Activated naive CD8-positive, alpha-beta T cell treated with anti-CD3 and anti-CD28 coated beads, Interleukin-2, amount 50 U/mL, for 24 hours (primary cell): ENCODE data around the gene MID1.
"Not testable (repeated sequence)": the region's sequence is repeated elsewhere in the genome, so short reads cannot be mapped to it uniquely, and the experiment has no call there.

Source experiments
- ATAC-seq: fragments of 150-1000 bp; cut with Tn5 transposase; one replicate; pipeline ENCODE4 v1.10.0; 2021
- DNase-seq: peaks from one replicate; pipeline ENCODE4 v3.0.0; 2021
- H3K27ac Mint-ChIP-seq: one replicate; pipeline ENCODE4 v1.8.0; 2021; ENCODE audit warnings: mild to moderate bottlenecking, mixed read lengths
- H3K27me3 Mint-ChIP-seq: one replicate; pipeline ENCODE4 v1.8.0; 2021; ENCODE audit warnings: mixed read lengths
- H3K36me3 Mint-ChIP-seq: one replicate; pipeline ENCODE4 v1.8.0; 2021; ENCODE audit warnings: low read depth, mixed read lengths
- H3K4me1 Mint-ChIP-seq: one replicate; pipeline ENCODE4 v1.8.0; 2021; ENCODE audit warnings: mixed read lengths
- H3K4me3 Mint-ChIP-seq: one replicate; pipeline ENCODE4 v1.8.0; 2021; ENCODE audit warnings: mild to moderate bottlenecking, moderate library complexity, mixed read lengths
- H3K9me3 Mint-ChIP-seq: one replicate; pipeline ENCODE4 v1.8.0; 2021; ENCODE audit warnings: mixed read lengths

MID1 gene

DNA sequence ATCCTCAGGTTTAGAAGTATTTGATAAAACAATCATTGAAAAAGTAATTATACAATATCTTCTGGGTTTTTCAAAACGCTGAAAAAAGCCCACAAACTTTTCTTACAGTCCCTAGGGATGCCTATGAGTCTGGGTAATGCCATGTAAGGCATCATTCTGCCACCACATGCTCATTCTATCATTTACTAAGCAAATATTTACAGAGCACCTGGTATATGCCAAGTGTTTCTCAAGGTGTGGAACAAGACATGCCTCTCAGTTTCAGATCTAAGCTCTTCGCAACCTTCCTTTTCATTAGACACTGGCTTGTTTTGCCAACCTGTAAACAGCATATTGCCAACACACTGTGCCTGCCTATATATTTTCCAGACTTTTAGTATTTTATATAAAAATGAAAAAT, 17.7 kb downstream of the MID1 start:
- H3K9me3 Mint-ChIP-seq: no peaks in the 10 kb centered on the region
- H3K27me3 Mint-ChIP-seq: no peaks in the 10 kb centered on the region
- no peak overlapping the region for H3K27ac Mint-ChIP-seq
- H3K4me3 Mint-ChIP-seq: no peak overlapping the region
- H3K4me1 Mint-ChIP-seq: no peaks in the 10 kb centered on the region
- H3K36me3 Mint-ChIP-seq: no peaks in the 10 kb centered on the region
- no peak for DNase-seq
- no peak for ATAC-seq

DNA sequence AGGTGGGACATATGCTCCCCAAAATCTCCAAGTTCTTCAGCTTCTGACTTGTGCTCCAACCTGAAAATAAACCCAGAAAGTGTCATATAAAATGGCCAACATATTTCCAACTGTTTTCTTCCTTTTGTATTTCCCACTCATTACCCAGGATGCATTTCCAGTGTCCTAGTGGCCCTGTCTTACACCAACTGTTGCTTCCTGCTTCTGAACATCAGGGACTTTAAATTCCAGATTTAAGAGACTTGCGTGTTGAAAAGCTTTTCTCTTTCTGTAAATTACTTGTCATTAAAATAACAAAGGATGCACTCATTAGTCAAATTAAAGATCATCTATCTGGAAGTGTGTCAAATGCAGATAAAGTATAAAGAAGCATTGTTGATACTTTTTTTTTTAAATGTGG, 19.9 kb downstream of the MID1 start:
- no peak overlapping the region for H3K27ac Mint-ChIP-seq
- ATAC-seq (no peak), DNase-seq (no peak)
- H3K27me3 Mint-ChIP-seq: no peaks in the 10 kb centered on the region
- H3K36me3 Mint-ChIP-seq: no peaks in the 10 kb centered on the region
- H3K9me3 Mint-ChIP-seq: no peaks in the 10 kb centered on the region
- no peak overlapping the region for H3K4me3 Mint-ChIP-seq
- H3K4me1 Mint-ChIP-seq: no peaks in the 10 kb centered on the region

DNA sequence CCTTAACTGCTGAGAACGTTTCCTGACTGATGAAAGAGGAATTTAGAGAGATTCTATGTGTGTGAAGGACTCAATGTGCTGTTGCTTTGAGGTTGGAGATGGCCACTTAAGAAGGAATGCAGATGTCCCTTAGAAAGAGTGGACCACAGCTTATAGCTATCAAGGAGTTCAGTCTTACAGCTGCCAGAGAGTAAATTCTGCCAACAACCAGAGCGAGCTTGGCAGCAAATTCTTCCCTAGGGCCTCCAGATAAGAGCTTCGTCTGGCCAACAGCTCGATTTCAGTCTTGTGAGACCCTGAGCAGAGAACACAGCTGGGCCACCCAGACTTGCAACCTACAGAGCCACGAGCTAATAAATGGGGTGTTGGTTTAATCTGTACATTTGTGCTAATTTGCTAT, 21.8 kb downstream of the MID1 start:
- H3K36me3 Mint-ChIP-seq: no peaks in the 10 kb centered on the region
- DNase-seq (no peak), ATAC-seq (no peak)
- no peak overlapping the region for H3K27ac Mint-ChIP-seq
- no peak overlapping the region for H3K4me3 Mint-ChIP-seq
- H3K9me3 Mint-ChIP-seq: no peaks in the 10 kb centered on the region
- H3K27me3 Mint-ChIP-seq: no peaks in the 10 kb centered on the region
- H3K4me1 Mint-ChIP-seq: no peaks in the 10 kb centered on the region

DNA sequence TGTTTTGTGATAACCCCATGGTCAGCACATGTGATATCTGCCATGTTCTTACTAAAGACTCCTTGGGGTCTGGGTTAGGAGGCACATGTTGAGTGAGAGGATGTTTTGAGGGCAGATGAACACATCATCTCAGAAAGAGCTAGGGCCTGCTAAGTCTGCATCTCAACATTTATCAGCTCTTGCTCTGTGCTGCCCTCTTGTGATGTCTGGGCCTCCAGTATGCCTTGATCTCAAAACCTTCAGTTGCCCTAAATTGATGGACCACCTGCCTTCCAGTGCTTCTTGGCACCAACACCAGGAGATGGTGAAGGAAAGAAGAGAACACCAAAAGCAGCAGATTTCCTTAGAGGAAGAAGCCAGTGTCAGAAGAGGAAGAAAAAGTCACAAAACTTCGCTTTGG, 22.5 kb downstream of the MID1 start:
- H3K27ac Mint-ChIP-seq: no peak overlapping the region
- no peaks in the 10 kb centered on the region for H3K9me3 Mint-ChIP-seq
- no peaks in the 10 kb centered on the region for H3K27me3 Mint-ChIP-seq
- H3K36me3 Mint-ChIP-seq: no peaks in the 10 kb centered on the region
- DNase-seq: no peak
- H3K4me1 Mint-ChIP-seq: no peaks in the 10 kb centered on the region
- no peak for ATAC-seq
- no peak overlapping the region for H3K4me3 Mint-ChIP-seq

DNA sequence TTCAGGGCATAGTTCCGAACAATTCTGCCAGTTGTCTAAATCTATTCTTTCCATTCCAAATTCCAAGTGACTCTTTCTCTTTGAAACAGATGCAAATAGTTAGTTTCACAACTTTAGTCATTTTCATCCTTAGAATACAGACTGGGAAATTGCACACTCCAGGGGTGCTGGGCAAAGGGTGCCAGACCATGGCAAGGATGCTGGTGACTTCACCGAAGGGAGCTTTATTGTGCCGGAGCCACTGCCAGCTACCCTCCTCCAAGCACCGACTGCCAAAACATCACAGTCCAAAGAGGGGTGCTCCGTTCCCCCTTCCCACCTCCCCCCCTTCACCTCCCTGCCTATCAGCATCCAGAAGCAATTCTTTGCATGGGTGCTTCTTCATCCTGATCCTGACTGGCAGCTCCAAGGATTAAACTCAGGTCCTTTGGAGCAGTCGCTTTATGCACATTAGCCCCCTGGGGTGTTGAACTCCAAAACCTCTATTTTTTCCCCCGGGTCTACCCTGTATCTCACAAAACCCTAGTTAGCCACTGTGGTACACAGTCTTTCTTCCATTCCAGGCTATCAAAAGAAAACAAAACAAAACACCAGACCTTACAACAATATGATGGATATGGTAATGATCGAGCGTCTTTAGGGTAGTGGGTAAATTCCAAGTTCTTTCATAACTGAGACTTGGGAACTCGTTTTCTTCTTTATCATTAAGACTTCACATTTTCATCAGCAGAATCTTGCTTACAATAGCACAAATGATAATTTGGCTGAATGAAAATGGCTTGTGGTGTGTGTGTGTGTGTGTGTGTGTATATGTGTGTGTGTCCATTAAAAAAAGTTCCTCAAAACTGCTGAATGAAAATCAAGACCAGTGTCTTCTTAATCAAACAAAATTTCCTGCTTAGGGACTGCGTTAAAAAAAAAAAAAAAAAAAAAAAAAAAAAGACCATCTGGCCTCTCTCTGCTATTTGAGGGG, 28.7 kb downstream of the MID1 start:
- ATAC-seq: no peak

DNA sequence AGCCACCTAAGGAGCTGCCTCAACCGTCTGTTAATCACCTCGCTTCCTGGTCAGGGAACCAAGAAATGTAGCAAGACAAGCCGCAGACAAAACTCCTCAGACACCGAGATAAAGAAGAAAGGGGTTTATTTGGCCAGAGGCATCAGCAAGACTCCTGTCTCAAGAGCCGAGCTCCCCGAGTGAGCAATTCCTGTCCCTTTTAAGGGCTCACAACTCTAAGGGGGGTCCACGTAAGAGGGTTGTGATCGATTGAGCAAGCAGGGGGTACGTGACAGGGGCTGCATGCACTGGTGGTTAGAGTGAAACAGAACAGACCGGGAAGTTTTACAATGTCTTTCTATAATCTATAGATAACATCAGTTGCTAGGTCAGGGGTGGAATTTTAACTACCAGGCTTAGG, 30.6 kb downstream of the MID1 start:
- H3K27ac Mint-ChIP-seq, H3K4me1 Mint-ChIP-seq, ATAC-seq, H3K4me3 Mint-ChIP-seq, H3K9me3 Mint-ChIP-seq, H3K36me3 Mint-ChIP-seq, H3K27me3 Mint-ChIP-seq, DNase-seq: not testable (repeated sequence)

More for the DNA sequence above, 28.7 kb downstream of the MID1 start:
- no peak for DNase-seq
- no peaks in the 10 kb centered on the region for H3K4me1 Mint-ChIP-seq
- no peaks in the 10 kb centered on the region for H3K27me3 Mint-ChIP-seq
- no peaks in the 10 kb centered on the region for H3K36me3 Mint-ChIP-seq
- no peaks in the 10 kb centered on the region for H3K9me3 Mint-ChIP-seq
- H3K4me3 Mint-ChIP-seq: no peak overlapping the region
- no peak overlapping the region for H3K27ac Mint-ChIP-seq

DNA sequence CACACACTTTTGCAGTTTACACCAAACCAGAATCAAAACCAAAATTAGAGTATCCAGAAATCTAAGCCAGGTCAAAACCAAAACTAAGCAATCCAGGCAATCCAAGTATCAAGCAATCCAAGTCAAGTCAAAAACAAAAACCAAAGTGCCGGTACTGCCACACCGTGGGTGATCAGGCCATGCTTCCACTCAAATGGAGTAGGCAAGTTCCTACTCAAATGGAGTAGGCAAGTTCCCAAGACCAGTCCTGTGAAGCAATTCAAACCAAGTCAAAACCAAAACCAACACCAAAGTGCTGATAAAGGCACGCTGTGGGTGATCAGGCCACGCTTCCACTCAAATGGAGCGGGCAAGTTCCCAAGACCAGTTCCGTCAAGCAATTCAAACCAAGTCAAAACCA, 31.3 kb downstream of the MID1 start:
- Mint-ChIP-seq H3K9me3 (peaks cover 3% of the 10 kb centered on the region), H3K36me3 (no peaks in the 10 kb centered on the region), H3K4me1 (no peaks in the 10 kb centered on the region), H3K27ac (no peak overlapping the region), H3K27me3 (no peaks in the 10 kb centered on the region), H3K4me3 (no peak overlapping the region)
- ATAC-seq (no peak), DNase-seq (no peak)

DNA sequence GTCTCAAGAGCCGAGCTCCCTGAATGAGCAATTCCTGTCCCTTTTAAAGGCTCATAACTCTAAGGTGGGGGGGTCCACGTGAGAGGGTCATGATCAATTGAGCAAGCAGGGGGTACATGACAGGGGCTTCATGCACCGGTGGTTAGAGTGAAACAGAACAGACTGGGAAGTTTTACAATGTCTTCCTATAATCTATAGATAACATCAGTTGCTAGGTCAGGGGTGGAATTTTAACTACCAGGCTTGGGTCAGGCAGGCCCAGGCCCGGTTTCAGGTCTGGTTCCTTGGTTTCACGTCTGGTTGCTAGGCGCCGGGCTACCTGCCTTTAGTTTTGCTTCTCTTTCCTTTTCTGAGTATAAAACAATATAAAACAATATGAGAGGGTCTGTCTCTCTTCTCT, 35.5 kb downstream of the MID1 start:
- not testable (repeated sequence) for H3K4me3 Mint-ChIP-seq, H3K4me1 Mint-ChIP-seq, H3K27me3 Mint-ChIP-seq, H3K36me3 Mint-ChIP-seq, H3K9me3 Mint-ChIP-seq, ATAC-seq, H3K27ac Mint-ChIP-seq, DNase-seq

DNA sequence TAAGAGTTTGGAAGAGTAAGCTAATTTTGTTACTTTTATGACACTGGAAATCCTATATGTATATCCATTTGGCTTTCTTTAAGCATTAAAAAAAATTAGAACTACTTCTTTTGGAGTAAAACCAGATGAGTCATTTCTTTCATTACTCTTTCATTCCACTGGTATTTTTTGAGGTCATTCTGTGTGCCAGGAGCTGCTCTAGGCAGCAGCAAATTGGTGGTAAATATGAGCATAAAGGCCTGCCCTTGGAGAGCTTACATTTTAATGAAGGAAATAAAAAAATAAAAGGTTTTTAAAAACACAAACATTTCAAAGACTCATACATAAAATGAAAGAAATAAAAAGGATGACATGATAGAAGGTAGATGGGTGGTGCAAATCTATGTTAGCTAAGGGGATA, 37.4 kb downstream of the MID1 start:
- H3K27ac Mint-ChIP-seq: no peak overlapping the region
- ATAC-seq (no peak), DNase-seq (no peak)
- H3K36me3 Mint-ChIP-seq: no peaks in the 10 kb centered on the region
- H3K27me3 Mint-ChIP-seq: no peaks in the 10 kb centered on the region
- H3K9me3 Mint-ChIP-seq: peaks cover 3% of the 10 kb centered on the region
- H3K4me3 Mint-ChIP-seq: no peak overlapping the region
- no peaks in the 10 kb centered on the region for H3K4me1 Mint-ChIP-seq

DNA sequence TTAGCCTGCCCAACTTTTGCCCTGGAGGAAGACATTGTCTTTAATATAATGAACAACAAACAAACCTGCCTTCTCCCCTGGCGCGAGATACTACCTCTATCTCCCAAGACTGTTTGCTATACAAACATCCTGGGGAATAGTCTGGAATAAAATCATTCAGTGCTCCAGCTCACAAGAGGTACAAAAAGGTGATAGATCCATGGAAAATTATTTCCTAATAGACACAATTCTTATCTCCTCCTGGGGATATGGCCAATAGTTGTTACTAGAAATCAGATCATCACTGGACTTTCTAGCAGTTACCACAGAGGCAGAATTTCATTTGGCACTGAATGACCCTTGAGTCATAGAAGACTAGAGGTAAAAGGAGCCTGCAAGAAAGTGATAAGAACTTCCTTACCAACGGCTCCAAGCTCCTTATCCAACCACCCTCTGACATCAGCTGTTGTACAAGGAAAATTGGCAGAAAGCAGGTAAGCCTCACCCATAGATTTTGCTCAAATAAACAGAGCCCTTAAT, 38.1 kb downstream of the MID1 start:
- ATAC-seq (no peak), DNase-seq (no peak)
- H3K36me3 Mint-ChIP-seq: no peaks in the 10 kb centered on the region
- H3K27ac Mint-ChIP-seq: no peak overlapping the region
- no peaks in the 10 kb centered on the region for H3K4me1 Mint-ChIP-seq
- H3K27me3 Mint-ChIP-seq: no peaks in the 10 kb centered on the region
- H3K4me3 Mint-ChIP-seq: no peak overlapping the region
- H3K9me3 Mint-ChIP-seq: peaks cover 3% of the 10 kb centered on the region

DNA sequence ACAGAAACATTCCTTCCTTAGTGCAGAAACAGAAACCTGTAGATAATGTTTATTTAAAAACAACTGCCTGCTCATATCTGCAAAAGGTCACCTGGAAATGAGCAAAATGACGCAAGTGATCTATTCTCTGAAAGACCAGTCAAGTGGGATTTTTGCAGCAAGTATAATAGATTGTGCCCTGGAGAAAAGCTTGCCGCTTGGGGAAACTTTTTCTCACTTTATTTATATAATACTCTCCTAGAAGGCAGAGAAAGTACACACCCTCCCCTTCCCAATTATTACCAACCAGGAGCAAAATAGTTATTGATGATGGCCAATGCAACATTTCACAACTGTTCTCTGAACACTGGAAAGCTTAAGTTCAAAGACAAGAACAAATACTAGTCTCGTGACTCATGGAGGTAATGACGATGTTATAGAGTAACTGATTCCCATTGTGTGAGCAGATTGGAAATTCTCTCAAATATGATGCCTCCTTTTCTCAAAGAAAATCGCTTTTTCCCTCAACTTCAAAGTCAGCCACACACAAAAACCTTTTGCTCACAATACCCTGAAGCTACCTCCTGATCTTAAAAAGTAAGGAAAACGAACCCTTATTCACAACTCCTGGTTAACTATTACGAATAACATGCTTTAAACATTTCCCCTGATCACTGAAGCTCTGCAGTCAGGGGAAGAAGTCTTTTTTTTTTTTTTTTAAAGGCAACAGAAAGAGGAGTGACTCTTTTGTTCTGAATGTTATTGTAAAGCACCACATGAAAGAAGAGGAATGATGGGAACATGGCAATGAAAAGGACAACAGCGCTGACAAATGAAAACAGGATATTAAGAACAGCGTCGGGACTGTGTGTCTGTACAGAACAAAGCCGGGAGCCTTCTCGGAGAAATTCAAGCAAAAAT, 41.0 kb downstream of the MID1 start:
- Mint-ChIP-seq H3K4me1 (no peaks in the 10 kb centered on the region), H3K27ac (no peak overlapping the region), H3K27me3 (no peaks in the 10 kb centered on the region), H3K9me3 (no peaks in the 10 kb centered on the region), H3K36me3 (no peaks in the 10 kb centered on the region), H3K4me3 (no peak overlapping the region)
- DNase-seq (no peak), ATAC-seq (no peak)

DNA sequence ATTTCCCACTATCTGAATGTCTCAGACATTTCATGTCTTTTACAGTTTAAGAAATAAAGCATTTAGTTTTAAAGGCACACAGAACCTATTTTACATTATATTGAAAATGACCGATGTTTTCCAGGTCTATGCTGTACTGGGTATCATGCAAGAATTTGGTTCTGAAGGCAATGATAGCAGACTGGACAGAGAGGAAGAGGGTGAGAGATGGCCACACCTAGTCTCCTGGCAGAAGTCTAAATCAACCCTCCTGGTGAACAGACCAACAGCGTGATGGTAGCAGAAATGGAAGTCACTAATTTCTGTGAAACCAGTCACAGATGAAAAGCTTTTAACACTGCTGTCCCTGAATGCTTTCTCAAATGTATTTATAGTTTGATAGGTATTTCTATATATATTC, 41.9 kb downstream of the MID1 start:
- Mint-ChIP-seq H3K9me3 (no peaks in the 10 kb centered on the region), H3K4me3 (no peak overlapping the region), H3K27ac (no peak overlapping the region), H3K27me3 (no peaks in the 10 kb centered on the region), H3K36me3 (no peaks in the 10 kb centered on the region), H3K4me1 (no peaks in the 10 kb centered on the region)
- DNase-seq (no peak), ATAC-seq (no peak)

DNA sequence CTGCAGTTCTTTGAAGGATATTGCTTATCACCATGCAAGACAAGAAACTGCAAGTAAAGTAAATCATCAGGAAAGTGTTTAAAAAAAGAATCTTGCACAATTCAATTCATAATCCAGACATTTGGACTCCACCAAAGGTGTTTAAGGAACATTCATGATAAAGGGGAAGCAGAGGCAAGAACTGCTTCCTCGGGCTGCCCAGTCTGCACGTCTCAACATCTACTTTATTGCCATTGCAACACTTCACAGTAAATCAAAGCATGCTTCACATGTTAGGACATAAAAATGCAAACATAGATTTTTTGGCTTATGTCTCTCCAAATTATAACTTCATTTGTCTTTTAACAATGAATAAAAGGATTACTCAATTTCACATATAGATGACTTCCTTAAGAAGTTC, 42.5 kb downstream of the MID1 start:
- DNase-seq: no peak
- Mint-ChIP-seq H3K27me3 (no peaks in the 10 kb centered on the region), H3K4me1 (no peaks in the 10 kb centered on the region), H3K36me3 (no peaks in the 10 kb centered on the region), H3K4me3 (no peak overlapping the region), H3K27ac (no peak overlapping the region), H3K9me3 (no peaks in the 10 kb centered on the region)
- ATAC-seq: no peak

DNA sequence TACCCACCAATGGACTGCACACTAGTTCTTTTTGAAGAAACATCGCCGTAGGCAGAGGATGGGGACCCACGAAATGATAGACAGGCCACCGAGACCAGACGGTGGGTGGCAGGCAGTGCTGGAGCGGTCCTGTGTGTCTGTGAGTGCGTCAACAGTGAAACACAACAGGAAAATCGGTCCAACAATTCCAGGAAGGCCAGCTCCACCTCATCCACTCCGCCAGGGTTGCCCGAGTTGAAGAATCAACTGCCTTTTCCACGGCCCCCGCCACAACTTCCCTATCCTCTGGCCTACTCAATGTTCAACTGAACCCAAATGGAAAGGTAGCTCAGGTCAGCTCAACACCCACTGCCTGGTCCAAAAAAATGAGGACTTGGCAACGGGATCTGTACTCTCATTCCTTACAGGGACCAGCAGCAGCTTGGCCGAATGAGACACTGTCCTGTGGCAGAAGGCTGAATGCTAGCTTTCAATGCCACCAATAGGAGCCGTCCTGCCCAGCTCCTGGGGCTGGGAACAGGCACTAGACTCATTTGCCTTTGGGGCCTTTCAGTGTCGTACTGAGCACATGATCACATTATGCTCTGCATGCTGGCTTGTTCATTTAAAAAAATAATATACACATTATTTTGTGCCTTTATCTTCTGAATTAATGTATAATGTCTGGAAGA, 43.5 kb downstream of the MID1 start:
- Mint-ChIP-seq H3K36me3 (no peaks in the 10 kb centered on the region), H3K4me1 (no peaks in the 10 kb centered on the region), H3K9me3 (no peaks in the 10 kb centered on the region), H3K4me3 (no peak overlapping the region), H3K27me3 (no peaks in the 10 kb centered on the region), H3K27ac (no peak overlapping the region)
- ATAC-seq: no peak
- DNase-seq: no peak
